ENCODE data around the gene FAM181A. TPM values are rescaled to one million over a fixed set of nuclear protein-coding genes. Genes with fewer than 3 reads are reported as not detected.

Gene FAM181A
- total and polyA plus RNA-seq, 2 experiments from 2014 or later, result not detected

GRCh38 chr14:93974299-93974698 is 47.2 kb downstream of the FAM181A start:
- Histone ChIP-seq H3F3A (replicated peaks; ENCODE audit: low read depth) (no peaks in the 10 kb centered on the region), H3K4me3 (no peak overlapping the region), H4K20me1 (replicated peaks; ENCODE audit: insufficient read depth) (no peaks in the 10 kb centered on the region), H3K36me3 (ENCODE audit: insufficient read depth) (no peaks in the 10 kb centered on the region), H3K4me2 (no peak overlapping the region), H2AFZ (peak overlapping the region; percentile 59; the same call in 1 of the 2 replicates), H3K4me1 (ENCODE audit: insufficient read depth) (no peaks in the 10 kb centered on the region; the same call in 1 of the 2 replicates), H3K27me3 (ENCODE audit: insufficient read depth) (no peaks in the 10 kb centered on the region), H3K79me2 (replicated peaks; ENCODE audit: insufficient read depth) (no peaks in the 10 kb centered on the region), H3K27ac (ENCODE audit: low read depth) (no peak overlapping the region), H3K9me2 (ENCODE audit: insufficient read depth) (no peaks in the 10 kb centered on the region)
- TF ChIP-seq CTCF (conservative IDR thresholded peaks at IDR 0.05; ENCODE audit: low read depth in 2 of 2), result no peak
- TF ChIP-seq POLR2AphosphoS5 (IDR thresholded peaks at IDR 0.05; ENCODE audit: low read depth), result no peak
- no peak for TF ChIP-seq ZNF331 (CRISPR knock-in tag; IDR thresholded peaks at IDR 0.05; ENCODE audit: low read depth)
- no peak for TF ChIP-seq STAT1 (IDR thresholded peaks at IDR 0.05; ENCODE audit: unreplicated experiment)
- no peak for TF ChIP-seq CREB1 (CRISPR knock-in tag; IDR thresholded peaks at IDR 0.05; ENCODE audit: low read depth)
- TF ChIP-seq ZNF462 (CRISPR knock-in tag; IDR thresholded peaks at IDR 0.05), result no peak
- no peak for TF ChIP-seq JUNB (IDR thresholded peaks at IDR 0.05; ENCODE audit: unreplicated experiment)
- TF ChIP-seq ZNF114 (CRISPR knock-in tag; IDR thresholded peaks at IDR 0.05), result no peak
- H3K4me1 Mint-ChIP-seq, result peaks cover 12% of the 10 kb centered on the region
- no peak overlapping the region for H3K4me3 Mint-ChIP-seq
- peaks cover 9% of the 10 kb centered on the region for H3K27me3 Mint-ChIP-seq (ENCODE audit: insufficient read depth, low read depth, poor library complexity)
- H3K9me3 Mint-ChIP-seq, result no peaks in the 10 kb centered on the region
- no peak for ATAC-seq
- no peak overlapping the region for H3K27ac Mint-ChIP-seq
- H3K36me3 Mint-ChIP-seq (ENCODE audit: low read depth), result no peaks in the 10 kb centered on the region
- no peak for DNase-seq (ENCODE audit: low spot score)
